GM21576 (cell line): ENCODE measurements around the gene ATXN7L1.

Experiments used
- ATAC-seq: cut with Tn5 transposase; IDR thresholded peaks from one replicate; pipeline ENCODE4 v1.9.1; 2021; ENCODE audit warnings: mild to moderate bottlenecking, moderate library complexity; ENCODE audit not compliant: unreplicated experiment

Gene ATXN7L1

DNA sequence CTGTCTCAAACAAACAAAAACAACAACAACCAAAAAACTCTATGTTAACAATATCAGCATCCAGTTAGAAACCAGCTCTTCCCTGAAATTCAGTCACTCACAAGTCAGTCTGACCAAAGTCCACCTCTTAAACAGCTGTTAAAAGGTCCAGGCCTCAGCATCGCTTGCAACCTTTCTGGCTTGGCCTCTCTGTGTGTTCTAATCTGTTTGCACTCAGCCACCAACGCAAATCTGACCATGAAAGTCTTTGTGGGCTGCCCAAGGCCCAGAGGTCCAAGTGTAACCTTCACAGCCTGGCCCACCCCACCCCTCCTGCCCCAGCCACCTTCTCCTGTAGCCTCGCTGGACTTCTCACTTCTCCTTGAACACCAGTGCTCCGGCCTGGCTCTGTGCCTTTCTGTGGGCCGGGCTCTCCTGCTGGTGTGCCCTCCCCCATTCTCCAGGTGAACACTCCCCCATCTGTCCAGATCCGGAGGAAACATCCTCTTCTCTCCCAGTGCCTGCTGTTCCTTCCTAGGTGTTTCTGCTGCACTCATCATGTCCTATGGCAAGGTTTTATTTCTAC lies 222.9 kb downstream of the ATXN7L1 start:
- no peak for ATAC-seq

DNA sequence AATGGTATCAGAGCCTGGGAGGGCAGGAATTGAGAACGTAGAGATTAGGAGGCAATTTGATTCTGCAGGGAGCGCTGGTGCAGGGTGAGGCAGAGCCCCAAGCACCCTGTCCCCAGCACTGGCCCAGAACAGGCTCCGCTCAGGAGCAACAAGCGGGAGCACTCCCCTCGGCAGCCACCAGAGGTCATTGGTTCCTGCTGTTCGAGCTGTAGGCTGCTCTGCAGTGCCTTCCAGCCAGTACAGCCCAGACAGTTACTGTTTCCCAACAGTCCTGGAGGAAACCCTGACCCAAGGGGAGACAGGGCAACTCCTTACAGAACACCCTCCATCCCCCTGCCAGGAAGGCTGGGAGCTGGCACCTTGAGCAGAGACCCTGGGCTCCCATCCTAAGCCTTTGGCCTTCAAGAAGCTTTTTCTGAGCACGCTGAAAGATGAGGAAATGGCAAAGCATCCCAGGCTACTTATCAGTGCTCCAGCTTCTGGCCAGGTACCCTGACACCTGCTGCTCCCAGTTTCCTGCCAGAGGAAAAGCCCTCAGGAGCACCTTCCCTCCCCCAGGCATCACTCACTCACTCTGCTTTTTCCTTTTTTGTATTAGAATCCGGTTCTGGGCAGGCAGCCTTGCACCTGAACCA lies 223.9 kb downstream of the ATXN7L1 start:
- ATAC-seq = peak; percentile 79

DNA sequence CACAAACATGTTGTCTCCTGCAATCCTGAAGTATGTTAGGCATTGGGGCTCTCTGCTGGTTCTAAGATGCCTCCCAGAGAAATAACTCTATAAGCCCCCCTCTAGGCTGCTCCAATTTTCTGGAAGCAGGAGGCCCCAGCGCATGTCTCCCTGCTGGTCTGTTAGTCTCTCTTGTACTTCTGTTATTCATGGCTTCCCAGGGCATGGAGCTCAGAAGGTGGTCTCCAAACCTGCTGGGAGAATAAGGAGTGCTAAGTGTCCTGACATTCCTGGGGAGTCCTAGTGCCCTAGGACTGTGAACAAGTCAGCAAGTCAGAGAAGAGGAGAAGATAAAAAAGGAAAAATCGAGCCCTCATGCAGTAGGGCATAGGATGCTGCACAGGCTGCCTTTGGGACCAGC lies 224.6 kb downstream of the ATXN7L1 start:
- ATAC-seq = no peak

DNA sequence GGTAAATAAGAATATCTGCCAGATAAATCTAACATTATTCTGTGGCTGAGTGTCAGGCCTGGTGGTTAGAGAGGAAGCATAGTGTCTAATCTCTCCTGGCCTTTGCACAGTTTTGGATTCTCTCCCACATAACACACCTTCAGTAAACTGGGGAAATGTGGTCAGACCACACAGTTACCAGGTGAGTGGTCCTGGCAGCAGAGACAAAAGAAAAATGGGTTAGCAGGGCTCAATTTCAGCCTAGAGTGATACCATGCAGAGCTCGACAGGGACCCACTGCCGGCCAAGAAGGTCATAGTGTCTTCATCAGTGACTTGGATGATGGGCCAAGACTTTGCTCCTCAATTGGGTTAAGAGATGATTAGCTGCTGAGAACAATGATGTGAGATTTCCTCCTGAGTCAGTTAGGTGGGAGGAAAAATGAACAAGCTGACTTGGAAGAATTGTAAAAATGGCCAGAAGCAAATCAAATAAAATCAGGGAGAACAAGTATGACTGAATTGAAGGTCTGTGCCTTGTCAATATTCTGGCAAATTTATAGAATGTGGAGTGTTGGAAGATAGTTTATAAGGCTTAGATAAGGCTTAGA lies 225.9 kb downstream of the ATXN7L1 start:
- no peak for ATAC-seq

DNA sequence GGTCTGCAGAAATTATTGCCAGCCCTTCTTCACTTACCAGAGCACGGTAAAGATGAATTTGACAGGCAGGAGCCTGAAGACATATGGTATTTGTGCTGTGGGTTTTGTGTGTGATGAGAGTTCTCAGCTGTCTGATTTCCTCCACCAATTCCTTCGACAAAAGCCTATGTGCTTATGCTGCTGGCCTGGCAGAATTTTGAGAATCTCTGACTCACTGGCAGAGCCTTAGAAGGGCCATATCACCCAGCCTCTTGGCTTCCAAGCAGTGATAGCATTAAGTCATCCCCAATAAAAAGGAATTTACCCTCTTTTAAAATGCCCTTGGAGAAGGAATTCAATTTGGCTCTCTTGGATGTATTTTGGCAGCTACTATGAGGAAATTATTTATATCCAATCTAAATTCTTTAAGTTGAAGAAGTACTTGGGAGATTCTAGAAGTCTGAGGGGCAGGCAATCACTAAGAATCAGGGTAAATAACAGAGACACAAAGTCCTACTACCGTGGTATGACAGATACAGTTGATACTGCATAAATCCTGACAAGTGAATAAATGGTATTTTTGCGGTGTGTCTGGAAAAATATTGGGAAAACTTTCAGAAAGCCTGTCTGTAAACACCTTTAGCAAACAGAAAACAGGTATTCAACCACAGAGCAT lies 226.5 kb downstream of the ATXN7L1 start:
- no peak for ATAC-seq

DNA sequence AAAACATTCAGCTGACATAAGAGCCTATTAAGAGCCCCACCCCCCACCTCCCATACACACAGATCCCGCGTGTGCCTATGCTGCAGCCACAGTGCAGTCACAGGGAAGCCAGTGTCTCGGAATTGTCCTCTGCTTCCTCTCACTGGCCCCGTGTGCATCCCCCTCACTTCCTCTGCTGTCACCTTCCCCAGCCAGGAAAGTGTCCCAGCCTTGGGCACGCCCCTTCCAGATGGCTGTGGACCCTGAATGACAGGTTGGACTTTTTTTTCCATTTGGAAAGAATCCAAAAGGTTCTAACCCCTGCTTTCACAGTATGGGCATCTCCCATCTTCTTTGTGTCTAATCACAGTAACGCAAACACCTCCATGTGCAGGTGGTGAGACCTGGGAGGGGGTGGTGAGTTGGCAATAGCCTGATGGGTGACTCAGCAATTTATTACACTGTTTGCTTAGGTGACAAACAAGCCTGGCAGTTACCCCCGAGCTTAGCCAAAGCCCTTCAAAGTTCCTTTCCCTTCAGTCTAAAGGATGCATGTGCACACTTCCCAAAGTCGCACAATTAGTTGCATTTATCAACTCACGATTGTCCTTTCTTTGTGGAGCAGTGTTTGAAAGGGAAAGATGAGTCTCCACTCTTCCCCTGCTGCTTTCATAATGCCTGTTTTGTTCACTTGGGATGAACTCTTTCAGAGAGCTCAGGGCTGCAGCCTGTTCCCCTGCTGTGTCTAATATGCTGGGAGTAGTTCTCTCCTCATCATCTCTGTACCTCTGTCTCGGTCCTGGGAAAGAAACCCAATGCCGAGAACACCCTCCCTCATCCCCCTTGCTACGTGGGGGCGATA lies 227.6 kb downstream of the ATXN7L1 start:
- no peak for ATAC-seq

DNA sequence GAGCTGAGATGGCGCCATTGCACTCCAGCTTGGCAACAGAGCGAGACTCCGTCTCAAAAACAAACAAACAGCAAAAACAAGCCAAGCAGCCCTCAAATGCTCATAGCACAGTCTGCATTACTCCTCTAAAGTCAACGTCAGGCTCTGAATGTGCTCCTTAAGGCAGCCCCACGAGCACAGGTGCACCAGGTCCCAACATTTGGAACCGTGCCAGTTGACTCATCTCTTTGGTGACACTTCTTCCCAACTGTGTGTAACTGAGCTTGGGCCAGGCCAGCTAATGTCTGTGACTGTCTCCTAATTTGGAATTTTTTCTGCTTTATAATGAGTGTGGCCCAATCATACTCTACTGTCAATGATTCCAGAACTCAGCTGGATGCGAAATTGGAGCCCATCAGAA lies 228.8 kb downstream of the ATXN7L1 start:
- ATAC-seq = no peak

DNA sequence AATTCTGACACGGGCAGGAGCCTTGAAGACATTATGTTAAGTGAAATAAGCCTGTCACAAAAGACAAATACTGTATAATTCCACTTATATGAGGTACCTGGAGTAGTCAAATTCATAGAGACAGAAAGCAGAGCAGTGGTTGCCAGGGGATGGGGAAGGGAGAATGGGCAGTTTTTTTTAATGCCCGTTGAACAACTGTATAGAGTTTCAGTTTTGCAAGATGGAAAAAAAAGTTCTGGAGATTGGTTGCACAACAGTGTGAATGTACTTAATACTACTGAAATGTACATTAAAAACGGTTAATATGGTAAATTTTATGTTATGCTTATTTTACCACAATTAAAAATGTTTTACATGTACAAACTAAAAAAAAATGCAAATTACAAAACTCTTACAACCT lies 231.5 kb downstream of the ATXN7L1 start:
- ATAC-seq = no peak

DNA sequence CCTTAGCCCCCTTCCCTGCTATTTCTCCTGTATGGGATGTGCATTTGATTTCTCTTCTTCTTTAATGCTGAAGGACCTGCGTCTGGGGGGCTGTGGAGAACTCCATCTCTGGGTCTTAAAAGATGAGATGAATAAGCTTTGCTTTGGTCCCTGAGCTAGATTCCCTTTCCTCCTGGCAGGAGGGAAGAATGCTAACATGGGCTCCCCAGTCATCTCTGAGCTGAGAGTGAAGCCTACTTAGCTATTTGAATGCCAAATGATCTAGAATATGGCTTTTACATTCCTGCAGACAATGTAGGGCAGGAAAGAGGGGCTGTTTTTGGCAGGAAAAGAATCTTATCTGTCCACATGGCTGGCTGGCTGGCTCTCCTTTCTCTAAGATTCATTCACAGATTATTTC lies 232.5 kb downstream of the ATXN7L1 start:
- no peak for ATAC-seq

DNA sequence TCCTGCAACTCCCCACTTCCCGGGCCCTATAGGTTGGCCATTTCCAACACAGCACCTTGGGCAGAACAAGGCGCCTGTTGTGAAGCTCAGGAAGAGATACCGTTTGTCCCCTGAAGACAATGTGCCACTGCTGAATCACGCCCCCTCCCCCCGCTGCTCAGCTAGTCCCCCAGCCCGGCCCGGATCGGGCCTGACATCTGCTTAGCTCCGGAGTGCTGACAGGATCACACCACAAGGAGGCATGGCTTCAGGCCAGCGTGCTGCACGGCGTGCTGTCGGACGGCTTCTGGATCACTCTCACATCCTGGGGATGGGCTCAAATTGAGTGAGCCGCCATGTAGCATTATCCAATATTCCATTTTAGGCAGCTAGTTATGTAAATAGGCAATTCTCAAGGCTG lies 233.0 kb downstream of the ATXN7L1 start:
- no peak for ATAC-seq

DNA sequence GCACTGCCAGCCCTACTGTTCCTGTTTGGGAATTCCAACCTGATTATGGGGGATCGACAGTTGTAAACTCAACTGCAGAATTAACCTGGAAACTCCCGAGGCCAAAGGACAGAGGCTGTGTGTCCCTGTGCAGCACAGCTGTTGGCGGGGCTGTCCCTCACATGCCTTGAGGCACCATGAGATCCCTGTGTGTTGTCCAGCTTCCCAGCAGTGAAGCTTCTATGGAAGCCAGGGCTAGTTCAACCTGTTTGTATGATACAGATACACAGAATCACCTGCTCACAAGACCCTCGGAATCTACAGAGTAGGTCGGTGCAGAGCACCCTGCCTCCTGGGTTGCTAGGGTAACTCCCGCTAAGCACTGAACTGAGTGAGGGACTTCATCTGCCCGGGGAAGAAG lies 234.1 kb downstream of the ATXN7L1 start:
- no peak for ATAC-seq

DNA sequence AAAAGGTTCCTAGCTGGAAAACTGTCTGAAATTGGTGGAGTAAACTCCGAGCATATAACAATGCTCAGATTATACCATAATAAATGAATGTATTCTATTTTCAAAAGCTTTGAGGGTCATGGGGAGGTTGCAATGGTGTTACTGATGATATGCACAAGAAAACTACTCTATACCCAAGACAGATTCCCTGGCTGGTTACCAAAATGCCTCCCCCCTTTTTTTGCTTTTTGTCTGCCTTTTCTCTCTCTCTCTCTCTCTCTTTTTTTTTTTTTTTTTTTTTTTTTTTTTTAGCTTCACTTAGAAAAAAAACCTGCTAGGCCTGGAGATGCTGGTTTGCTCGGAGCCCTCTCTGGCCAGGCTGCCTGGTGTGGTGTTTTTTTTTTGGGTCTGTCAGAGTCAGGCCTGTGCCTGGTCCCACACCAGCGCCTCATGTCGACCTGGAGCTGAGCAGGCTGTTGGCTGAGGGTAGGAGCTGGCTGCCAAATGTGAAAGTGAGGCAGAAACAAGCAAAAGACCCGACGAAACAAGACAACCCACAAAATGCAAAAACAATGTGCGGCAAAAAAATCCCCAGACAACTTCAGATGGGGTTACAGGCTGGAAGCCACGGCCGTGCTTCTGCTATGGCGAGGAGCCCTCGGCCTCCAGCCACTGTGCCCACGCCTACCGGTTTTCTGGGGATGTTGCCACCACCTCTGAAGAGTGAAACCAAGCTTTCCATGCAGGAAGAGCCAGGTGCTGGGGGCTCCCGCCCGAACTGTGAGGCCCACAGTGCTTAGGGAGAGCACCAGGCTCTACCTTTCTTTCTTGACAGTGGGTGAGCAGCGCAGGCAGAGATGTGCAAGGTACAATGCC lies 235.2 kb downstream of the ATXN7L1 start:
- ATAC-seq = no peak

DNA sequence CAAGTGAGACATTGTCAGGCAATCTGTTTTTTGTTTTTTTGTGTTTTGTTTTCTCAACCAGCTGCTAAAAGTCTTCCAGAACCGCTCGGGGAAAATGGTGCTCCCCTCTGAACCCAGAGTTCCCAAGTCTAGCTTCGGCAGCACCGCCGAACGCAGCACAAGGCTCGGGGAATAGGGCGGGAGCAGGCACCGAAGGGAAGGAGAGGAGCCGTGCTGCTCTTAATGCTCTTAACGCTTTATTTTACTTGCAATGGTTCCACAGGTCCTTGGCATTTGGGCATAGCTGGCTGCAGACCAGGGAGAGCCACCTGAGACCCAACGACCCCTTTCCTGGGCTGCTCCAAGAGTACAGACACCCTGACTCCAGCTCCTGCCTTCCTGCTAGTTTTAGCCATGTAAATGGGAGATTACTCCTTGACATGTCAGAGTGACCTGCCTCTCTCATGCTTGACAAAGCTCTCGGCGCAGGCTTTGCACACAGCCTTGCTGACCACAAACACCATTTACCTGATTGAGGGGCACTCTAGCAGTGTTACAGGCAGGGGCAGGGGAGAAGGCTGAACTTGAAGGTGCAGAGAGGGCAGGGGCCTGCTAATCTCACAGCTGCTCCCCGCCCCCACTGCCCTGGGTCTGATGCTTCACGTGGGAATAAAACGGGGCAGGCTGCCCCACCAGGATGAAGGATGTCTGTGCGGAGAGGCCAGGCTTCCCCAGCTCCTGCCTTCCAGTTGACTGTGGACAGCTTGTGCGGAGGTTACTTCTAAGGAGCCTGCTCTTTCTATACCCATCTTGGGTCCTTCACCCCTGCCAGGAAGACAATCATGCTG lies 236.5 kb downstream of the ATXN7L1 start:
- no peak for ATAC-seq

DNA sequence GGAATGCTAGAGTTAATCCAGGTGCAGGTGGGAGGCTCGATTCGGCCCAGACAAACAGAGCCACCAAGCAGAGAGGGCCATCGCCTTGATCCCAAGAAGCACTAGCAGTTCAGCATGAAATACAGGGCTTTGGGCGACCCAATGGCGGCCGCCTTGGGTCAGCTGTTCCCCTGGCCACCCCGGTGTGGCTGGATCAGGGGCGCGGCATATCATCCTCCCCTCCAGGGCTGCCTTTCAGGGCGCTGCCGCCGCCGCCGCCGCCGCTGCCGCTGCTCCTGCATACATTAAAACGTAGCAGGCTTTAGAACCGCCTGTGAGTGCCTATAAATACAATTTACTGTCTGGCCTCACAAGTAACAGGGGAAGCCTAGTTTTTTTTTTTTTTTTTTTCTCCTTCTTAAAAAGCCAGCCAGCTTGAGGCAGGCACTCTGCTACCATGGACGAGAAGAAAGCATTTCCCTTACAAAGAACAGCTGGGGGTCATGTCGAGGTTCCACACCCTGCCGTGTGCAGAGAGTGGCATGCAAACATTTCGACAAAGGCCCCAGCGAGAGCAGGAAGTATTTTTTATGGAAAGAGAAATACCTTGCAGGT lies 237.4 kb downstream of the ATXN7L1 start:
- ATAC-seq = no peak

DNA sequence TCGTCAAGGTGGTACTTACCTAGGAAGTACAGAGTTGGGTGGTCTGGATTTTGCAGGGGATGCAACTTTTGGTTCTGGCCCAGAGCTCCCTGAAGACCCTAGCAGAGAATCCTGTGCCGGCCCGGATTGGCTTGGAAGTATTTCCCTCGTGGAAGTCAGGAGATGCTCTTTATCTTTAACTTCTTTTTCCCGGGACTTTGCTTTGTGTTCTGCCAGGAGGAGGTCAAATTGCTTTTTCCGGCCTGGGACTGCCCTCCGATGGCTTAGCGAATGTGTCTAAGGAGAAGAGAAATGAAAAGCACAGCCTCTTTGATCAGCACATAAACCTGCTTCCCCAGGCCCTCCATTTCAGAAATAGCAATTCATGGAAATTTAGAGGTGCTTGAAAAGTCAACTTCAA lies 238.1 kb downstream of the ATXN7L1 start:
- ATAC-seq = no peak

DNA sequence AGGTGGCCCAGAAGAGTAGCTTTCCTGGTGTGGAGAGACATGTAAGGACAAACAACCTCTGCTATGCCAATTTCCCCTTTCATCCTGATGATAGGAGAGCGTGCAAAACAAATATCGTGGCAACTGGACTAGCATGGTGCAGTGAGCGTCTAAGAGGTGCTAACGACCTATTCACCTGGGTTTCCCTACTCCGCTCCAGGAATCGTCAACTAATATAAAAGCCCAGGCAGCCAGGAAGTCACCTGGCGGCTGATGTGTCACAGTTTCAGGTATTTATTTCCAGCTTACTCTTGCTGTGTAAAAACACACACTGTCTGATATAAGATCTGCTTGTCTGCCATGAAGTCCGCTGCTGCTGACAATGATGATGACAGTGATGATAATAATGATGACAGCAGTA lies 238.6 kb downstream of the ATXN7L1 start:
- ATAC-seq = no peak

DNA sequence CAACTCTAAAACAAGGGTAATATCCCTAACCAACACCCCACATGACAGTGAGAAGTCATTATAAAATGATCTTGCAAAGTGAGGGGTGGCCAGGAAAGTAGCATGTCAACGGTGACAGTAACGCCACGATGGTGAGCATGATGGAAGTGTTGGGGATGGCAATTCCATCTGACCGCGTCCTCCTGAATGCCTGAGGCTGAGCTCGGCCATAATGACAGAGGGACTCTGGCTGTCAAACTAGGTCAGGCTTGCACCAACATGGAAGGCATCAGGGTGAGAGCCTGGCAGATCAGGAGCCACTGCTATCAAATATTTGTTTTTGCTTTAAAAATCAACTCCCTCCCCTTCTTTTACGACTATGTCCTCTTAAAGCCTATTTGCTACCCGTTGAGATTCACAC lies 239.4 kb downstream of the ATXN7L1 start:
- no peak for ATAC-seq

DNA sequence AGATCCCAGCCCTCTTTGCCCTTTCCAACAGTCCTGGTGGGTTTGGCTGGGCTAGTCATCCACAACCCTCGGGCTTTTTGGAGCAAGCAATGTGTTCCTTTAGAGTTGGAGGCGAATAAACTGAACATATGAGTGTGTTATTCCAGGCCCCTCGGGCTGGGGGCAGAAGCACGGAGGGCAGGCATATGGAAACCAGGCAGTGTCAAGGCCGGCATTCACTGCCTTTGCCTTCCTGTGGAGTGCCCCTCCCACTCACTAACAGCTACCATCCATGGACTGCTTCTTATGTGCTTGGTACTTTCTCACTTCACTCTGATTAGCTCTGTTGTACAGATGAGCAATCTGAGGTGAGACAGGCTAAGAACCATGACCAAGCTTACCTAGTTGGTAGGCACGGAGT lies 241.2 kb downstream of the ATXN7L1 start:
- ATAC-seq = no peak

DNA sequence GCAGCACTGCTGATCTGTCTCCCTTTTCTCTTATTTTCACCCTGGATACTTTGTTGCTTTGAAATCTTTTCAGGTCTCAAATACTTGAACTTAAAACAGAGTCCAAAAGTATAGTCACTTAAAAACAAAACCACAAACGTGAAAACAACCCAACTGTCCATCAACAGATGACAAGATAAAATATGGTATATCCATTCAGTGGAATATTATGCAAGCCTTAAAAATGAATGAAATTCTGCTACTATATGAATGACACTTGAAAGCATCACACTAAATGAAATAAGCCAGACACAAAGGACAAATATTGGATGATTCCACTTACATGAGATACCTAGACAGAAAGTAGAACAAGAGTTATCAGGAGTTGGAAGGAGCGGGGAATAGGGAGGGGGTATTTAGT lies 250.4 kb downstream of the ATXN7L1 start:
- no peak for ATAC-seq
